CD4-positive, alpha-beta T cell treated with Interleukin-17A for 4 hours (primary cell): Measurements from ENCODE around the gene MIEN1.
A peak's percentile ranks its signal among the peaks of the same experiment; 100 is the strongest.
"Not testable (repeated sequence)": the region's sequence is repeated elsewhere in the genome, so short reads cannot be mapped to it uniquely, and the experiment has no call there.

ENCODE experiments used
- DNase-seq: peaks from one replicate; pipeline ENCODE4 v3.0.0-alpha.2; 2020; ENCODE audit warnings: mixed read lengths

The MIEN1 gene

GRCh38 chr17:39755554-39756379 is 25.4 kb upstream of the MIEN1 start:
- DNase-seq: peak; percentile 76

GRCh38 chr17:39754958-39755553 is 24.7 kb upstream of the MIEN1 start:
- no peak for DNase-seq

- peak; percentile 97 for DNase-seq
Observed at GRCh38 chr17:39754161-39754957, 24.0 kb upstream of the MIEN1 start.

GRCh38 chr17:39753514-39754160 is 23.3 kb upstream of the MIEN1 start:
- DNase-seq: peak; percentile 82

- no peak for DNase-seq
Observed at GRCh38 chr17:39752241-39752881, 22.0 kb upstream of the MIEN1 start.

- no peak for DNase-seq
Observed at GRCh38 chr17:39751637-39752036, 21.3 kb upstream of the MIEN1 start.

DNA sequence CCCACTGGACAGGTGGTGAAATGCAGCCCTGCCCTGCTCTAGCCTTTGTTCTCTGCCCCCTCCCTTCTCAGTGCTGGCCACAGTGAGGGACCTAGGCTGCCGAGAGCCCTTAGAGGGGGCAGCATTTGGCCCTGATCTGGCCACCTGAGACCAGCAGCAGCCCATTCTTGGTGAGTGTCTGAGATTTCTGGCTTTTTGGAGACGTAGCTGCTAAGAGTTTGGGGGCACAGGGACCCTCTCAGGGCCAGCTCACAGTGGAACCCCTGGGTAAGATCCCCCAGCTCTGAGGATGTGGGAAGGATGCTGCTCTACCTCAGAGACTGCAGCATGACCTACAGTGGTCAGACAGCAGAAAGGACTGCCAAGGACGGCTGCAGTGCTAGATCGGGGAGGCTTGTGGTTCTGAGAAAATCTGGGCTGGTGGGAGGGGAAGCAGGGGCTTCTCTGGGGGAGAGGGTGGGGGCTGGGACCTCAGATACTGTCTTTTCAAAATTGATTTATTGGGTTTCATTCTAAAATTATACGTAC is 20.7 kb upstream of the MIEN1 start:
- DNase-seq: no peak

- DNase-seq: no peak
Observed at GRCh38 chr17:39750131-39751015, 20.0 kb upstream of the MIEN1 start.

GRCh38 chr17:39748444-39749034 is 18.2 kb upstream of the MIEN1 start:
- DNase-seq: not testable (repeated sequence)

DNA sequence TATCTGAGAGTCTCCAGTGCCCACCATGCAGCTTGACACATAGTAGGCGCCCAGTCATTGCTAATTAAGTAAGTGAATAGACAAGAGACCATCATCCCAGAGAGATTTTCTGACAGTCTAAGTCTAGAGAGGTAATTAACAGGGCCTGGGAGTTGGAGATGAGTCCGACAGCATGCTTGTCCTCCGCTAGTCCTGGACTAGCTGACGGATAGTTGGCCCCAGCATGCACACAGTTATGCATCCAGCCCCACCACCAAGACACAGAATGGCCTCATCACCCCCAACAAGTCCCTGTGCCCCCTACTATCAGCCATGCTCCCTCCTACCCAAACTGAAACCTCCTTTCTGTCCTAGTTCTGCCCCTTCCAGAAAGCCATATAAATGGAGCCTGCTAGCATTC is 17.4 kb upstream of the MIEN1 start:
- DNase-seq: no peak

GRCh38 chr17:39746145-39746461 is 15.8 kb upstream of the MIEN1 start:
- no peak for DNase-seq

- no peak for DNase-seq
Observed at GRCh38 chr17:39745335-39746144, 15.2 kb upstream of the MIEN1 start.

GRCh38 chr17:39744836-39745215 is 14.5 kb upstream of the MIEN1 start:
- no peak for DNase-seq

GRCh38 chr17:39744075-39744835 is 13.9 kb upstream of the MIEN1 start:
- DNase-seq: no peak

- DNase-seq: no peak
Observed at GRCh38 chr17:39742856-39743436, 12.6 kb upstream of the MIEN1 start.

DNA sequence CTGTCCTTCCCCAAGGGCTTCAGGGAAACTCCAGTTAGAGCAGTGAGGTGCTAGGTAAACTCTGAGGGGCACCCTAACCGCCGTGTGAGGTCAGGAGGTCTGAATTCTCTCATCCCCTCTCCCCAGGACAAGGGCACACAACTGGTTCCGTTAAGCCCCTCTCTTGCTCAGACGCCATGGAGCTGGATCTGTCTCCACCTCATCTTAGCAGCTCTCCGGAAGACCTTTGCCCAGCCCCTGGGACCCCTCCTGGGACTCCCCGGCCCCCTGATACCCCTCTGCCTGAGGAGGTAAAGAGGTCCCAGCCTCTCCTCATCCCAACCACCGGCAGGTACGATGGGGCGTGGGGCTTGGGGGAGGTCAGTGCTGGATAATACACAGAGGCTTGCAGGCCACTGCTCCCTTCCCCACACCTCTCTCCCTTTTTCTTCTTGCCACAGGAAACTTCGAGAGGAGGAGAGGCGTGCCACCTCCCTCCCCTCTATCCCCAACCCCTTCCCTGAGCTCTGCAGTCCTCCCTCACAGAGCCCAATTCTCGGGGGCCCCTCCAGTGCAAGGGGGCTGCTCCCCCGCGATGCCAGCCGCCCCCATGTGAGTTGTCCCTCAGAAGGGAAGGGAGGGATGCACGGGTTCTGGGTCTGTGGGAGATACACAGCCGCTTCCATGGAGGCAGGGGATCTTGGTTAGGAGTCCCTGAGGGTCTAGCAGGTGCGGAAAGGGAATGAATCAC is 12.0 kb upstream of the MIEN1 start:
- no peak for DNase-seq

- peak; percentile 37 for DNase-seq
Observed at GRCh38 chr17:39740357-39741111, 10.2 kb upstream of the MIEN1 start.
